NCI-H2227 (cell line): Measurements from ENCODE around the gene SMG7.
A peak's percentile ranks its signal among the peaks of the same experiment; 100 is the strongest.

Experiments used
- DNase-seq: peaks from one replicate; lab custom pipeline; 2025; ENCODE audit not compliant: unreplicated experiment; lab: John Stamatoyannopoulos, UW

SMG7 gene

DNA sequence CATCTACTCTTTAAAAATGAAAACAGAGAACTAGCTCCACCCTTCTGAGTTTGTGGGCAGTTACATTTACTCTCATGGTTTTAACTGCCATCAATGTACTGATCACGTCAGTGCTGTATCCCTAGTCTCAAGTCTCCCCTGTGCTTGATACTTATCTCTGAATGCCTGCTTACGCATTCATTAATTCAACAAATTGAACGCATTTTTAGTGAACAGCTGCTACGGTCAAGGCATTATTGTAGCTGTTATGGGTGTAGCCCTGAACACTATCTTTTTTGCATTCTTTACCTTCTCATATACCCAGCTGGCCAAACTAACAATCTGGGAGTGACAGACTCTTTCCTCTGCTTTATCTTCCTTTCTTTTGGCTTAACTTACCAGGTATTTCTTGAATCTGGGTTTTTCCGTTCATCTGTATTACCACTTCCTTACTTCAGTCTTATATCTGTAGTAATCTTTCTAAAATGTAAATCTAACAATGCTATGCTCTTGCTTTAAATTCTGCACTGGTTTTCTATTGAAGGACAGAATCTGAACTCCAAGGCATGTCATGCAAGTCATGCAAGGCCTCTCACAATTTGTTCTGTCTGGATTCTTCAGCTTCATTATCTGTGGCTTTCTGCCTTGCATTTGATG is 33.3 kb downstream of the SMG7 start:
- DNase-seq = no peak

DNA sequence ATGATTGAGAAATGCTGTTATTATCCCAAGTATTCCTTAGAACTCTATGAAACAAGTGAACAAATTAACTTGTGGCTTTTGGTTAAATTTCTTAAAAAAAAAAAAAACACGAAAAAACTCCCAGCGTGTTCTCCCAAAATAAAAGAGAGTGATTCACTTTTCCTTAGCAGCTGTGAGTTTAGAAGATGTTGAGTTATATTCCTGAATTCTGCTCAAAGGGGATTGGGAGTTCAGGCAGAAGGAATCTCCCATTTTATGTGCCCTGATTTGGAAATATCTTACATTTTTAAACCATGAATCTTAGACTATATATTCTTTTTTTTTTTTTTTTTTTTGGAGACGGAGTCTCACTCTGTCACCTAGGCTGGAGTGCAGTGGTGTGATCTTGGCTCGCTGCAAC is 34.3 kb downstream of the SMG7 start:
- no peak for DNase-seq

DNA sequence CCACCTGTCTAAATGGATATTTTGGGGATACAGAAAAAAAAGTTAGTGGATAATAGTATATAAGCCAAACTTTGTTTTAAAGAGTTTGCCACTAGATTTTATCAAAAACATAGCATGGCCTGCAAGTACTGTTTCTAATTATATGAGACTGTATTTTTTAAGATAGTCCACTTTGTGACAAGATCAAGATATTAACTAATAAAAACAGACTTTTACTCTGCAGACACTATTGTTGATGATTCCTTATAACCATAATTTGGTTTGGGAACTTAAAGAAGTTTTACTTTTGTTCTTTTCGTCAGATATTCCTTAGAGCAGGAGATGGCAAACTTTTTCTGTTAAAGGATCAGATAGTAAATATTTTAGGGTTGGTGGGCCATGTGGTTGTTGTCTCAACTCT is 36.4 kb downstream of the SMG7 start:
- DNase-seq = no peak

DNA sequence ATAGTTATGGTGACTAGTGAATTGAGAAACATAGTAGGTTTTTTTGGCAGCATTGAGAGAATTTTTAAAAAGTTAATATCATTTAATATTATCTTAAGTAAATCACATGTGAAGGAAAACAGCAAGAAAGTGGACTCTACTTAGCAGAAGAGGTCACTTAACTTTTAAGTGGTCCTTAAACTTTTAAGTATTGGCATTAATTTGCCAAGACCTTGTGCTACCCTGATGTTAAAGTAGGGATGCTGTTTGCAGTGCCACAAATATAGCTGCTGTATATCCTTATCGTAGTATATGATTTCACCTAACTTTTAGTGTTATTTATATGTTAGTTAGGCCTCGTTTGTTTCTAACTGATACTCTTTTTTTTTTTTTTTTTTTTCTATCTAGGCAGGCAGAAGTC is 40.2 kb downstream of the SMG7 start:
- no peak for DNase-seq

DNA sequence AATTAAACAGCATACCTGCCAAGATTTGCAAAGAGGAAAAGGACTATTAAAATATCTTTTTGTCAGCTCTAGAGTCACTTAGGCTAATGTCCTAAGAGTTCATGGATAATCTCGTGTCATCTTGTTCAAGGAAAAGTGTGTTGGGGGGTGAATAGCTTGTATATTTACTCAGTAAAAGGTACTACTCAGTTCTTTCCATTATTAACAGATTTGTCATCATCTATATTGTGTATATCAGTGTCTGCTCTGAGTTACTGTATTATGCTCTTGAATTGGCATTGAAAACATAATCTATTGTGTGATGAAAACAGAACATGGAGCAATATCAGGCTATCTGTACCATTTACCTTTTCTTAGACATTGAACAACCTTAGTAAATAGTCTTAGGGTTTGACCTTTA is 41.9 kb downstream of the SMG7 start:
- DNase-seq = no peak

DNA sequence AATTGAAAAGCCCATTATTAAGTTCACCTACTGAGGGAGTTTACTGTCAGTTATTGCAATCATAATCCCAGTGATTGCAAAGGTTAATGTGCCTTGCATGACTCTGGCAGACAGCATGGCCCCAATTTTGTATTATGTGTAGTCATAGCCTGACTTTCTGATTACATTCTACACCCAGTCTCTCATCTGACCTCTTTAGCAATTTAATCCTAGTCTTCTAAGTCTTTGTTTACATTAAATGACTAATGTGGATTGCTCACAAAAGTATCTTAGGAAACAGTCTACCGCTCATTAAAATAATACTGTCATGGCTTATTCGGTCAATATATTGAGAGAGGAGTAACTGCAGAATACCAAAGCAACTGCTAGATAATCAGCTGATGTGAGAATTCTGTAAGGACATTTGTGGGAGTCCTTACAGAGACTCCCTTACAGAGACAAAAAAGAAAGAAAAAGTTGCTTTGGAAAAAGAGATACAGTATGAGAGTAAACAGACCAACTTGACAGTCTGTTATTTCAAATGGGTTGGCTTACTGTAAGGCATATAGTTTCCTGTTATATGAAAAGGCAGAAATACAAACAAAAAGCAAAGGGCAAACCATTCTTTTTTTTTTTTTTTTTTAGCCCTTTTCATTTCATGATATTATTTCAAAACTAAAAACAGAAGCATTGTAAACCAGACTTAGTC is 42.8 kb downstream of the SMG7 start:
- DNase-seq = no peak

DNA sequence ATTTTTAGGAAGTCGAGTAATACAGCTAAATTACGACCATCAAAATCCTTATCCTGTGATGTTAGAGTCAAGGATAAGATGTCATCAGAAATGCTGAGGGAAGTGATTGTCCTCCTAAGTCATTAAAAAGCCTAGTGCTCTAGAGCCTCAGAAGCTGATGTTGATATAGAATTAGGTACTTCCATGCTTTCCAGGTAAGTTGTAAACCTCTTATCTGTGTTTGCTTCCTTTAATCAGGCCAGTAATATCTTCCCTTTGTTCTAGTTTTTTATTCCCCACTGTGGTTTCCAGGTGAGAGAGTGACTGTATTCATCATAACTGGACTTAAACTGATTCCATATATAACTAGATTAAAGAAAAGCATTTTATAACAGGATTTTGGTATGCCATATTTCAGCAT is 44.4 kb downstream of the SMG7 start:
- DNase-seq = no peak

DNA sequence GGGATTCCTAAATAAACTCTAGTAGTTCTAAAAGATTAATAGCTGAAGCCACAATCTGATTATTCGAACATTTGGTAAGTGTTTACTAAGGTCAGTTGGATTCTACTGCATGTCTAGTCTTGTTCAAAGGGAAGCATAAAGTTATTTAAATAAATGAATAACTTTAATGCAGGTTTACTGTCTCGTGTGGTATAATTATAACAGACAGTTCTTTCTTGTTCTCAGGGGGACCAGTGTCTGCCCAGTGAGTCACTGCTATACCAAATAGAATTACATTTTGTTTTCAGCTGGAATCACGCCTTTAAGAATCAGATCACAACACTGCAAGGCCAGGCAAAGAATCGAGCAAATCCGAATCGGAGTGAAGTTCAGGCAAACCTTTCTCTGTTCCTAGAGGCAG is 45.1 kb downstream of the SMG7 start:
- no peak for DNase-seq

DNA sequence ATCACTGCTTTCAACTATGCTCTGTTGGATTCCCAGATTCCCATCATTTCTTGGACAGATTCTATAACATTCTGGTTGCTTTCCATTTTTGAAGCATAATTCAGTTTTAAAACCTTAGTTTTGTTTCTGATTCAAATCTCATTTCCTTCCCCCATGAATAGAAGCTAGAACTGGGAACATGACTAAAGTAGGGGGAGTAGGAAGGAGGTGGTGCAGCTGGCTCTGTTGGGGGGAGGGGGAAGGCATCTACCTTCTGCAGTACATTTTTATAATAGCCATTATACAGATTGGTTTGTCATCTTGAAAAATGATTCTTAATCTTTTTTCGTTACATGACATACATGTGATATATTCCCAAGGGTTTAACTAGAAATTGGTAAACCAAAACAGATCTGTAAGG is 48.1 kb downstream of the SMG7 start:
- DNase-seq = no peak

DNA sequence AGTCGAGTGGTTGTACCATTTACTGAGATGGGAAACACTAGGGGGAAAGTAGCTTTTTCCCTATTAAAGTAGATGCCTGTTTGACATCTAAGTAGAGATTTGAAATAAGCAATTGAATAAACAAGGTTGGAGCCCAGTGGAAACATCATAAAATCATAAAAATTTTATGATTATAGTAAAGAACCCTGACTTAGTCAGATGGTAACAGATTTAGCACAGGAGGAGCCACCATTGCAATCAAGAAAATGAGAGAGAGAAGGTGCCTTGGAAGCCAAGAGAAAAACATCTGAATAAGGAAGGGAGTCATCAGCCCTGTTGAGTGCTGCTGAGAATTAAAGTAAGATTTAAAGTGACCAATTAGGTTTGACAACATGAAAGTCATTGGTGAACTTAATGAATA is 49.8 kb downstream of the SMG7 start:
- no peak for DNase-seq

DNA sequence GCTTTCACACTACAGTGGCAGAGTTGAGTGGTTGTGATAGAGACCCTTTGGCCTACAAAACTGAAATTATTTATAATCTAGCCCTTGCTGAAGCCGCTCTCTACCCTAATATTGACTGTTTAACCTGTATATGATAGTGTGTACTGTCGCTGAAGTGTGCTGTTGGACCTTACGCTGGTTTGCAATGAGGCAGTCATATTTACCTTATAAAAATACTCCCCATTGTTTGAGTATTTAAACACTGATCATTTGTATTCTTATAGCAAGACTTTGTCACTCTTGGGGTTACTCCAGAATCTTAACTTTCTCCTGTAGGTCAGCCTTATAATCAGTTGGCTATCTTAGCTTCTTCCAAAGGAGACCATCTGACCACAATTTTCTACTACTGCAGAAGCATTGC is 56.3 kb downstream of the SMG7 start:
- DNase-seq = no peak

DNA sequence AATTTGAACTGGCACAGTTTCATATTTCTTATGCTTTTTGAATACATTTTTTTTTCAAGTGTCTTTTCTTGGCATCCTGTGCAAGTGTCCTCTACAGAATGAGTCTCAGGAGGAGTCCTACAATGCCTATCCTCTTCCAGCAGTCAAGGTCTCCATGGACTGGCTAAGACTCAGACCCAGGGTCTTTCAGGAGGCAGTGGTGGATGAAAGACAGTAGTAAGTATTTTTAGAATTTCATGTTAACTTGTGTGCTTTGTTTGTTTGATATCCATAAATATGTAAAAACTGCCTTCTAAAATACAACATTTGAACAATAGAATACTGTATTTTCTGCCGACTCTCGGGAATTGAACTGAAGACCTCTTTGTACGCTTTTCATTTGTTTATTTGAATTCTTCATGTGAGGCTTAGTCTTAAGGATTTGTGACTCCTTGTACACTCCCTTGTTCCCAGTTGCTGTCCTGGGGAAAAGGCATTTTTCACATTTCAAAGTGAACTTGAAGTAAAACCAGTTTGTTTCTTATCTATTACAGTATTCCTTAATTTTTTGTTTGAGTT is 61.4 kb downstream of the SMG7 start:
- DNase-seq = no peak

DNA sequence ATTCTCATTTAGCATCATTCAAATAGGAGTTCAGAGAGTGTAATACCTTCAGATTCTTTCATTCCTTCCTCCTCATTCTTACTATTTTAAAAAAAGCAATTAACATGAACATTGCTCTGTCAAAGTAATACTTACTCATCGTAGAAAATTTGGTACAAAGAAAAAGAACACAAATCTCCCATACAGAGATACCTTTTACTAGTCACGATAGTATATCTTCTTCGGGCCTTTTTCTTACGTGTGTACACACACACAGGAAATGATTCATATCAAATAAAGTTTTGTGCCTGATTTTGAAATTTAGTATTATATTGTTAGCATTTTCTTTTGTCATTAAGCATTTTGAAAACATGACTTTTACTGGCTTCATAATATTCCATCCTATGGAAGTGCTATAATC is 65.1 kb downstream of the SMG7 start:
- DNase-seq = no peak

DNA sequence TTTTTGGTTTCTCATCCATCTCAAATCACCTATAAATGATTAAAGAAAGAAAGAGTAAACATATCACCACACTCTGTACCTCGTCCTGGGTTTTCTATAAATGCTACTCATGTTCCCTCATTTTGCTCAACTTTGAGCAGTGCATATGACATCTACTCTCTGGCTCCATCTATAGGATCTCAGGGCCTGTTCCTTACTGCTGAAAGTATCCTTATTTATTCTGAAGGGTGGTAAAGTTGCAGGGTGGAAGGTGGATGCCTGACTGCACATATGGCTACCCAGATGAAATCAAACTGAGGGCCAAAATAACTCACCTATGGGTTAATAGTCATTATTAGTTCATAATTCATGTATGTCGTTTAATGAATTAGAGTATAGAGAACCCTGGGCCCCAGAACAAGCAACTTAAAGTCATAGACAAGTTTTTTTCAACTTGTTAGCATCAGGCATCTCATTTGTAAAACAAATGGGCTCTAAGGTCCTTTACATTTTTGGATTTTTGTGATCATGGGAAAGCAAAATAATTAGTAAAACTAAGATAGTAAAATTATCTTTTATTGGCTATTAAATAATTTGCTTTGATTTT is 71.4 kb downstream of the SMG7 start:
- peak; percentile 58 for DNase-seq

DNA sequence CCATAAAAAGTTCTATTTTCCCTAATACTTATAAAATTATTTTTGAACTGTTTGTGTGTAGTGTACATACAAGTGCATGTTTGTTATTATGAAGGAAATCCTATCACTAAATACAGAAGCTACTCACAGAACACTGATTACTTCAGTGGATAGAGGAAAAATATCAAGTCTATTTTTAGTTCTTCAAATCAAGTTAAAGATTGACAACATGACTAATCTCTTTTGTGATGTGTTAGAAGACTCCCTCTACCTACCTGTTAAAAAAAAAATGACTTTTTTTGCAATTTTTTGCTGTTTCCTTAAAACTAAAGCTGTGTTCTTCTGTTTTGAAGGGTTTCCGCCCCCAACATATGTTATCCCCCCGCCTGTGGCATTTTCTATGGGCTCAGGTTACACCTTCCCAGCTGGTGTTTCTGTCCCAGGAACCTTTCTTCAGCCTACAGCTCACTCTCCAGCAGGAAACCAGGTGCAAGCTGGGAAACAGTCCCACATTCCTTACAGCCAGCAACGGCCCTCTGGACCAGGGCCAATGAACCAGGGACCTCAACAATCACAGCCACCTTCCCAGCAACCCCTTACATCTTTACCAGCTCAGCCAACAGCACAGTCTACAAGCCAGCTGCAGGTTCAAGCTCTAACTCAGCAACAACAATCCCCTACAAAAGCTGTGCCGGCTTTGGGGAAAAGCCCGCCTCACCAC is 72.4 kb downstream of the SMG7 start:
- no peak for DNase-seq

DNA sequence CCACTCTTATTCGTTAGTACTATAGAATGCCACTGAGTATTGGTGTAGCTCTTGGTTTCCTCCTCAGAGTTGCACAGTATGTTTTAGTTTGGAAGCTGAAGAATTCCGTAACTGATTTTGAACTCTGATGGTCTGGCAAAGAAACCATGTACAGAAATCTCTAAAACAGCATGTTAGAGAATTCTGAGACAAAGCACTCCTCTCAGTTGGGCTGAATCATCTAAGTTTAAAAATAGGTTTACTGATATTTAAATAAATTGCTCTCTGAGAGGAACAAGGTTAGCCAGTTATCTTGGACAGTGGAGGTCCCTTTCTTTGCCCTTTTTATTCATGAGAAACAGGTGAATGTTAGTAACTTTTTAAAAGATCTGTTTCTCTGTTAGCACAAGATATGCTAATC is 74.1 kb downstream of the SMG7 start:
- no peak for DNase-seq

DNA sequence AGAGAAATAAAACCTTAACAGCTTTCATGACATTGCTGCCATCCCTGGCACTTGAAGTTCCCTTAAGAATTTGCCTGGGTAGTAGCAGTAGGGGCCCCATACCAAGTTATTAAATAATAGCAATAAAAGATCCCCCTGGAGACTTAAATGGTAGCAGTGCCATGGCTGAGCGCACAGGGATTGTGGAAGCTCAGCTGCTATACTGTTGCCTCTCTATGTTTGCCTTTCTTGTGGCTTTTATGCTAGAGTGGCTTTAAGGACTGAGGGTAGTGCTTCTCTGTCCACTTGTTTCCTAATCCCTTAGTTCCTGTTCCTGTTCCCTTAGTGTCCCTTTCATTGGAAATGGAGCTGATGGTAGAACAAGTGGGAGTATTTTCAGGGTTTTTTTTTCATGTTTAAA is 75.8 kb downstream of the SMG7 start:
- DNase-seq = no peak

DNA sequence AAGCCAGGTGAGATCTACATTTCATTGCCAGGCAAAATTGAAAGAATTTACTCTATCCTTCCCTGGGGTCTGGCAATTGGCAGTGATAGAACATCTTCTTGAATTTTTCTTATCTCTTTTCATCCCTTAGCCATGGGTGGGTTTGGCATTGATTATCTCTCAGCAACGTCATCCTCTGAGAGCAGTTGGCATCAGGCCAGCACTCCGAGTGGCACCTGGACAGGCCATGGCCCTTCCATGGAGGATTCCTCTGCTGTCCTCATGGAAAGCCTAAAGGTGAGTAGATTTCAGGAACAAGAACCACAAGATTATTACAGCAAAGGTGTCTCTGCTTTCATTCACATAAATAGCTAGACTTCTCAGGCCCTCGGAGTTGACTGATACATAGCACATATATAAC is 78.6 kb downstream of the SMG7 start:
- DNase-seq = no peak

DNA sequence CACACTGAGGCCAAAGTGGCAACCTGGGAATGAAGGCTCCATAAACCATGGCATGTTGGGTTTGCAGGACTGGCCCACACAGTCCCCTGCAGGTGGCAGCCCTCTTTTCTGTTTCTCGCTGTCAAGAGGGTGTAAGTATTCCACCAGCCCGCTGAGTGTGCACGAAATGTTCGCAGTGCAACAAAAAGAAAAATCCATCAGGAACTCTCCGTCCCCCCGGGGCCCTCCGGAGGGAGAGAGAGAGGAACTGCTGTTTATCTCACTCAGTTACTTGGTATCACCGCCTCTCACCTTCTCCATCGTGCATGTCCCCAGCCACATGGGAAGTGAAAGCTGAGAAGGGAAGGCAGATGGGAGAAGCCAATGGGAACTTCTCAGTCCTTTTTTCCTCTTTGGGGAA is 79.6 kb downstream of the SMG7 start:
- DNase-seq = no peak

DNA sequence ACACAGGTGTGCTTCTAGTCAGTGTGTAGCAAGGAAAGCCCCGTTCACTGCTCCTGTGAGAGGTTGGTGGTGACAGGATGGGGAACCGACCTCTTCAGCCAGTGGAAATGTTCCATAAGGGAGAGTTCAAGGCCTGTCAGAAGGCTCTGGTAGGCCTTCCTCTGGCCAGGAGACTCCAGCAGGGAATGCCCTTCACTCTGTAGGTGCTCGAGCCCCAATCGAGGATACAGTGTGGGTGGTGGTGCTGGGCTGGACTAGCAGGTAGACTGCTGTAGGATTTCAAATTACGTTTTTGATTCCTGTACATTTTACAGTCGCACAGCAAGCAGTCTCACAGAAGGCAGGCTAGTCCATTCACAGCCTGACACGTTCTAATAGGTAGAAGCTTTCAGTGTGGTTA is 80.1 kb downstream of the SMG7 start:
- DNase-seq = no peak

DNA sequence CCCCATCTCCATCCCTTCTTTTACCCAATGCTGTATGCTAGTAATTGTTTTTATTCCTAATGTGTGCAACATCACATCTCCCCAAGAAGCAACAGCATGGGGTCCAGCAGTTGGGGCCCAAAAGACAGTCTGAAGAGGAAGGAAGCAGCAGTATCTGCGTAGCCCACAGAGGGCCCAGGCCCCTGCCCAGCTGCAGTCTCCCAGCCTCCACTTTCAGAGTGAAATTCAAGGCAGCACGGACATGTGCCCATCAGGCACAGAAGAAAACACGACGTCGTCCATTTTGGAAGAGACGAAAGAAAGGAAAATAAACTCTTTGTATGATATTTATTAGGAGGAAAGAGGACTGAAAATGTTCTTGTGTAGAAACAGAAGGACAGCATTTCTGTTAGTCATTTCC is 80.6 kb downstream of the SMG7 start:
- DNase-seq = no peak

DNA sequence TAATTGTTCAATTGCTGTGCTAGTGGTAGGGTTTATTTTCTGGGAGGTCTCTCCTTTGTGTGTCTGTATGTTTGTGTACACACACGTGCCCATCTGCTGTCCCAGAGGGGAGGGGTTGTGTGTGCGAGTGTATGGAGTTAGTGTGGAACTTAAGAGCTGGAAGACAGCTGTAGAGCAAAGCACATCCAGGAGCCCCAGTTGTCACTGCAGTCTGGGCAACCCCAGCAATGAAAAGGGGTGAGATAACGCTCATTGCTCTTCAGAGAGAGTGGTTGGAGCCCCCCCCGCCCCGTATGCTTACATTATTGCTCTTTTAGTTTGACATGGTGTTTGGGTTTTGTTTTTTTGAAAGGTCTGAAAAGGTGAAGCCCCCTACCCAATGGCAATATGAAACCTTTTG is 81.0 kb downstream of the SMG7 start:
- DNase-seq = no peak
